Measurements from ENCODE around the gene TACR1. TPM values are rescaled to one million over a fixed set of nuclear protein-coding genes. Genes with fewer than 3 reads are reported as not detected.

The TACR1 gene
- total and polyA plus RNA-seq, 2 of the 8 experiments (the other 6 are each of a cell fraction or from before 2014, with no cell fraction given) = 0.09 to 0.37 TPM

- Histone ChIP-seq H4K5ac (ENCODE audit: insufficient read length, low read depth, low read length) (no peak overlapping the region), H2BK20ac (ENCODE audit: low read length) (no peak overlapping the region), H4K91ac (replicated peaks; ENCODE audit: insufficient read length, low read length) (no peak overlapping the region), H3K27ac (ENCODE audit: low read depth, low read length) (no peak overlapping the region), H3K4me2 (ENCODE audit: insufficient read depth in 1 of 2, low read depth in 2 of 2, low read length in 2 of 2) (no peak overlapping the region), H2BK120ac (replicated peaks; ENCODE audit: low read depth, low read length) (no peak overlapping the region), H3K79me1 (ENCODE audit: low read depth, low read length) (no peaks in the 10 kb centered on the region), H3K23me2 (ENCODE audit: low read depth, low read length) (no peaks in the 10 kb centered on the region), H4K20me1 (replicated peaks in 1 of 2; ENCODE audit: control insufficient read depth in 1 of 2, insufficient read depth in 2 of 2, low read length in 2 of 2) (no peaks in the 10 kb centered on the region), H3K9me3 (ENCODE audit: insufficient read depth in 2 of 2, low read depth in 1 of 2, low read length in 1 of 2) (no peaks in the 10 kb centered on the region), H3K36me3 (ENCODE audit: control insufficient read depth in 2 of 4, insufficient read depth in 4 of 4, low read length in 3 of 4) (no peaks in the 10 kb centered on the region), H2BK12ac (ENCODE audit: low read depth, low read length) (no peak overlapping the region), H3K27me3 (replicated peaks in 1 of 4; ENCODE audit: control insufficient read depth in 3 of 4, extremely low read depth in 1 of 4, insufficient read depth in 3 of 4, low read length in 3 of 4) (no peaks in the 10 kb centered on the region), H3K4ac (replicated peaks; ENCODE audit: insufficient read length, low read depth, low read length) (no peak overlapping the region), H2AK5ac (ENCODE audit: low read depth, low read length) (no peak overlapping the region), H3K14ac (ENCODE audit: insufficient read length) (no peak overlapping the region), H2BK5ac (ENCODE audit: low read depth, low read length) (no peak overlapping the region), H4K8ac (ENCODE audit: extremely low read depth, insufficient read depth, low read length) (no peak overlapping the region), H3K4me3 (ENCODE audit: extremely low read depth in 1 of 4, insufficient read depth in 2 of 4, low read depth in 3 of 4, low read length in 4 of 4) (no peak overlapping the region), H3K79me2 (ENCODE audit: control insufficient read depth in 1 of 2, insufficient read depth in 2 of 2, low read length in 2 of 2) (no peaks in the 10 kb centered on the region), H3K9ac (replicated peaks in 1 of 4; ENCODE audit: extremely low read depth in 1 of 4, low read depth in 3 of 4, low read length in 3 of 4) (no peak overlapping the region), H3K4me1 (replicated peaks in 1 of 4; ENCODE audit: control insufficient read depth in 3 of 4, insufficient read depth in 4 of 4, low read length in 3 of 4) (peaks cover 0 to 3% (median under 1%) of the 10 kb centered on the region in 4 experiments; a peak in 1 of 7 replicates), H3K56ac (replicated peaks; ENCODE audit: insufficient read length, low read depth, low read length) (no peak overlapping the region), H2AFZ (ENCODE audit: low read length) (no peak overlapping the region), H3K23ac (ENCODE audit: insufficient read length) (no peak overlapping the region), H2BK15ac (ENCODE audit: low read length) (no peak overlapping the region), H3K18ac (ENCODE audit: extremely low read depth, low read length) (no peak overlapping the region)
- WGBS, 2 experiments (ENCODE audit: extremely low coverage in 1 of 2, insufficient coverage in 1 of 2, insufficient read length in 1 of 2, insufficient replicate concordance in 2 of 2, low coverage in 1 of 2, low lambda C conversion rate in 2 of 2, missing lambda C conversion rate in 1 of 2) = 57% methylated on average over 1 of the region's 1 CpG; no CpG with 5 or more reads in 1 of the 2 experiments
- no peak for FAIRE-seq
- POLR2A ChIA-PET (ENCODE audit: partially characterized antibody) = interaction anchor here (0.5 kb wide), 1 partner anchor 95 kb away, joined by 3 read pairs; no protein-coding TSS in a partner anchor
- DNase-seq (ENCODE audit: low read depth in 1 of 2, low spot score in 2 of 2) = no peak
- CTCF ChIA-PET (ENCODE audit: partially characterized antibody) = interaction anchor here (0.6 to 2.3 kb wide), 10 partner anchors 10 to 534 kb away, joined by 3 to 15 read pairs (median 4); no protein-coding TSS in a partner anchor
- no peak for TF ChIP-seq CBX8 (IDR thresholded peaks at IDR 0.05; ENCODE audit: borderline replicate concordance, low read depth, low read length)
- TF ChIP-seq ATF2 (IDR thresholded peaks at IDR 0.05; ENCODE audit: low read length) = no peak
- no peak for TF ChIP-seq SUZ12 (IDR thresholded peaks at IDR 0.05; ENCODE audit: low read length)
- TF ChIP-seq JUN (IDR thresholded peaks at IDR 0.05; ENCODE audit: low read depth, low read length) = no peak
- TF ChIP-seq TEAD4 (IDR thresholded peaks at IDR 0.05; ENCODE audit: low read depth, low read length) = no peak
- no peak for TF ChIP-seq FOSL1 (IDR thresholded peaks at IDR 0.05; ENCODE audit: insufficient read depth, low read depth, low read length)
- TF ChIP-seq CHD1 (IDR thresholded peaks at IDR 0.05; ENCODE audit: low read depth, low read length) = no peak
- no peak for TF ChIP-seq SP2 (IDR thresholded peaks at IDR 0.05; ENCODE audit: low read length)
- TF ChIP-seq ASH2L (IDR thresholded peaks at IDR 0.05; ENCODE audit: low read length) = no peak
- no peak for TF ChIP-seq MAX (IDR thresholded peaks at IDR 0.05)
- no peak for TF ChIP-seq POLR2A (IDR thresholded peaks at IDR 0.05; ENCODE audit: control extremely low read depth in 1 of 2, low read depth in 2 of 2, low read length in 2 of 2)
- TF ChIP-seq CHD2 (IDR thresholded peaks at IDR 0.05; ENCODE audit: low read length) = no peak
Observed at GRCh38 chr2:75074228-75074627, 125.1 kb downstream of the TACR1 start.

All from H1 (cell line).